Stimulated activated memory B cell treated with anti-CD40 and anti-IgM and Interleukin-4, amounts not matched to agents 10 μg/mL and 1 μg/mL and 100 μg/mL, for 72 hours (primary cell): Measurements from ENCODE around the gene SLC29A3.

Experiments used
- ATAC-seq: fragments of 150-1000 bp; cut with Tn5 transposase; 2 replicates; pipeline ENCODE4 v1.10.0; 2021
- H3K27ac Mint-ChIP-seq: one replicate; pipeline ENCODE4 v1.8.0; 2022; ENCODE audit warnings: mild to moderate bottlenecking, mixed read lengths
- H3K27me3 Mint-ChIP-seq: one replicate; pipeline ENCODE4 v1.8.0; 2022; ENCODE audit warnings: mixed read lengths
- H3K36me3 Mint-ChIP-seq: one replicate; pipeline ENCODE4 v1.8.0; 2022; ENCODE audit warnings: mixed read lengths
- H3K4me1 Mint-ChIP-seq: one replicate; pipeline ENCODE4 v1.8.0; 2022; ENCODE audit warnings: mixed read lengths
- H3K4me3 Mint-ChIP-seq: one replicate; pipeline ENCODE4 v1.8.0; 2022; ENCODE audit warnings: mild to moderate bottlenecking, moderate library complexity, mixed read lengths
- H3K9me3 Mint-ChIP-seq: one replicate; pipeline ENCODE4 v1.8.0; 2022; ENCODE audit warnings: mixed read lengths

SLC29A3 gene

GRCh38 chr10:71369602-71370001 is 50.5 kb downstream of the SLC29A3 start:
- no peaks in the 10 kb centered on the region for H3K9me3 Mint-ChIP-seq
- no peak for ATAC-seq
- peaks cover 45% of the 10 kb centered on the region for H3K4me1 Mint-ChIP-seq
- peaks cover 5% of the 10 kb centered on the region for H3K36me3 Mint-ChIP-seq
- no peaks in the 10 kb centered on the region for H3K27me3 Mint-ChIP-seq
- H3K4me3 Mint-ChIP-seq = no peak overlapping the region
- H3K27ac Mint-ChIP-seq = no peak overlapping the region

- H3K27me3 Mint-ChIP-seq = no peaks in the 10 kb centered on the region
- ATAC-seq = no peak
- peaks cover 5% of the 10 kb centered on the region for H3K36me3 Mint-ChIP-seq
- H3K4me3 Mint-ChIP-seq = no peak overlapping the region
- no peak overlapping the region for H3K27ac Mint-ChIP-seq
- H3K4me1 Mint-ChIP-seq = peaks cover 45% of the 10 kb centered on the region
- H3K9me3 Mint-ChIP-seq = no peaks in the 10 kb centered on the region
These were observed 51.0 kb downstream of the SLC29A3 start for GRCh38 chr10:71370031-71370430.

DNA sequence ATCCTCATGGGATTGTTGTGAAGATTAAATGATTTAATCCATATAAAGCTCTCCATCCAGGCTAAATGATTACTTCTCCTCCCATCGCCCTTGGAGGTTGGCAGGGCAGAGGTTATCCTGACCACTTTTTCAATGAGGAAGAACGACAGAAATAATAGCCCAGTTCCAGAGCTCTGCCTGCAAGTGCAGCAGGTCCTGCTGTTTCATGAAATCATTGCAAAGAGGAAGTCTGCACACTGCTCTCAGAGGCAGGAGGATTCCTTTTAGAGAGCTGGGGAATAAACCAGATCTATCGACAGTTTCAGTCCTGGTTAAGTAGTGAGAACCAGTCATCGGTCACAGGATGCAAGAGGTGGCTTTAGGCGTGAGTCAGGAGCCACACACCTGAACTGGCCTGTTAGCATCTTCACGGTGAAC is 52.7 kb downstream of the SLC29A3 start:
- Mint-ChIP-seq H3K36me3 (no peaks in the 10 kb centered on the region), H3K9me3 (no peaks in the 10 kb centered on the region), H3K4me1 (peaks cover 43% of the 10 kb centered on the region), H3K4me3 (no peak overlapping the region), H3K27me3 (no peaks in the 10 kb centered on the region), H3K27ac (peak overlapping the region; percentile 92)
- ATAC-seq = peak; percentile 82

- Mint-ChIP-seq H3K36me3 (no peaks in the 10 kb centered on the region), H3K27ac (peak overlapping the region; percentile 92), H3K4me1 (peaks cover 43% of the 10 kb centered on the region), H3K27me3 (no peaks in the 10 kb centered on the region), H3K4me3 (no peak overlapping the region), H3K9me3 (no peaks in the 10 kb centered on the region)
- ATAC-seq = peak; percentile 69
These were observed 53.9 kb downstream of the SLC29A3 start for GRCh38 chr10:71372882-71373495.

DNA sequence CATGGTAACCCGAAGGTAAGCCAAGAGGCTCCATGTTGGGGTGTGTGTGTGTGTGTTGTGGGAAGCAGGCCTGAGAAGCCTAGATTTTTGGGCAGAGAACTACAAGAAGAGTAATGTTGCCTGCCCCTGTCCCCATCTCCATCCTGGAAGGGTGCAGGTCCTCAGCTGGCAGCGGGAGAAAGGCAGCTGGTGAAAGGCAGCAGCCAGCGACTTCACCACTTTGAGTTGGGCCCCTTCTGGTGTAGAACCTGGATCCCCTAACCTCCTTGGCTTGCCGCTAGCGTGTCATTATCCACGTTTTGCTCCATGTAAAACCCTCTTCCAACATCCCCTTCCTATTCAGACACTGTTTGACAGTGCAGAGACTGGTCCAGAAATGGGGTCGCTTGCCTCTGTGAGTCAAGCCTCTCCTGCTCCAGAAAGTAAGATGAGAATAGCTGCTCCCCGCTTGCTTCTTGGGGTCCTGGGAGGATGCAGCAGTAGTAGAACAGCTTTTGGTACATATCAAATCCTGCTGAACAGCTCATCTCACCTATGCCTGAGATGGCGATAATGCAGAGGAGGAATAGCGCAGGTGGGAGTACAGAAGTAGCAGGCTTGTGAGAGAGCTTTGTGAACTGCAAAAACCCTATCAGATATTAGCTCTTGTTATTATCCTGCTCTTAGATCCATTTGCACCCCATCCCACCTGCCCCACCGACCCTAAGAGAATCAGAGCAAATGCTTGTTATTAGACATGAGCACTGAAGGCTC is 55.6 kb downstream of the SLC29A3 start:
- Mint-ChIP-seq H3K27ac (peak overlapping the region; percentile 92), H3K9me3 (no peaks in the 10 kb centered on the region), H3K4me3 (no peak overlapping the region), H3K4me1 (peaks cover 59% of the 10 kb centered on the region), H3K36me3 (no peaks in the 10 kb centered on the region), H3K27me3 (no peaks in the 10 kb centered on the region)
- ATAC-seq = no peak

DNA sequence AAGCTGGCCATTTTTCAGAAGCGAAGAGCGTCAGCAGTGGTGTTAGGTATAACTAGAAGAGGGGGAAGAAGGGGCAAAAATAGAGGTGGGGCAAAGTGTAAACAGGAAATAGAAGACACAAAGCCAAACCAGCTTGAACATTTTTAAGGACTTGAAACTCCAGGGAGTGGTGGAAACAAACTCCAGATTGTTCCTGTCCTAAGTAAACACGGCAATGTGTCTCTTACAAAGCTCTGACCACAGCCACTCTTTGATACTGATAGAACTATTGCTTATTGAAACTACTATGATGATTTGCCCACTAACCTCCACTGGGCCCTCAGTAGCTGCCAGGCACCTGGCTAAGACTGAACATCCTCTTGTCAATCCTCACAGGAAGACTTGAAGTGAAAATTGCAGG is 56.9 kb downstream of the SLC29A3 start:
- no peaks in the 10 kb centered on the region for H3K36me3 Mint-ChIP-seq
- no peak for ATAC-seq
- peak overlapping the region; percentile 70 for H3K27ac Mint-ChIP-seq
- H3K27me3 Mint-ChIP-seq = no peaks in the 10 kb centered on the region
- no peaks in the 10 kb centered on the region for H3K9me3 Mint-ChIP-seq
- H3K4me3 Mint-ChIP-seq = no peak overlapping the region
- peaks cover 59% of the 10 kb centered on the region for H3K4me1 Mint-ChIP-seq

- ATAC-seq = peak; percentile 42
- H3K36me3 Mint-ChIP-seq = no peaks in the 10 kb centered on the region
- H3K4me3 Mint-ChIP-seq = no peak overlapping the region
- H3K27me3 Mint-ChIP-seq = no peaks in the 10 kb centered on the region
- H3K9me3 Mint-ChIP-seq = no peaks in the 10 kb centered on the region
- peaks cover 33% of the 10 kb centered on the region for H3K4me1 Mint-ChIP-seq
- peak overlapping the region; percentile 21 for H3K27ac Mint-ChIP-seq
These were observed 59.5 kb downstream of the SLC29A3 start for GRCh38 chr10:71378336-71379117.

- Mint-ChIP-seq H3K4me1 (peaks cover 26% of the 10 kb centered on the region), H3K4me3 (no peak overlapping the region), H3K36me3 (no peaks in the 10 kb centered on the region), H3K27me3 (no peaks in the 10 kb centered on the region), H3K9me3 (no peaks in the 10 kb centered on the region), H3K27ac (peak overlapping the region; percentile 21)
- no peak for ATAC-seq
These were observed 60.2 kb downstream of the SLC29A3 start for GRCh38 chr10:71379118-71379766.

DNA sequence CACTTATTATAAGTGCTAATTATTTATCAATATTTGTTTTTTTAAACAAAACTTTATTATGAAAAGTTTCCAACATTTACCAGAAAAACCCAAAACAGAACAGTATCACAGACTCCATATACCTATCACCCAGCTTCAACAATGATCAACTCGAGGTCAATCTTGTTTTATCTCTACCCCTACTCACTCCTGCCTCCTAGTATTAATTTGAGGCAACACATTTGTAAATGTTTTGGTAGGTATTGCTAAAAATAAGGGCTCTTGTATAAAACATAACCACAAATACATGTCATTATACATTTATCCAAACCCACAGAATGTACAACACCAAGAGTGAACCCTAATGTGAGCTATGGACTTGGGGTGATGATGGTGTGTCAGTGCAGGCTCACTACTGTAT is 61.8 kb downstream of the SLC29A3 start:
- H3K27me3 Mint-ChIP-seq = no peaks in the 10 kb centered on the region
- H3K9me3 Mint-ChIP-seq = no peaks in the 10 kb centered on the region
- H3K4me1 Mint-ChIP-seq = peaks cover 25% of the 10 kb centered on the region
- no peak for ATAC-seq
- no peak overlapping the region for H3K4me3 Mint-ChIP-seq
- no peaks in the 10 kb centered on the region for H3K36me3 Mint-ChIP-seq
- H3K27ac Mint-ChIP-seq = no peak overlapping the region

DNA sequence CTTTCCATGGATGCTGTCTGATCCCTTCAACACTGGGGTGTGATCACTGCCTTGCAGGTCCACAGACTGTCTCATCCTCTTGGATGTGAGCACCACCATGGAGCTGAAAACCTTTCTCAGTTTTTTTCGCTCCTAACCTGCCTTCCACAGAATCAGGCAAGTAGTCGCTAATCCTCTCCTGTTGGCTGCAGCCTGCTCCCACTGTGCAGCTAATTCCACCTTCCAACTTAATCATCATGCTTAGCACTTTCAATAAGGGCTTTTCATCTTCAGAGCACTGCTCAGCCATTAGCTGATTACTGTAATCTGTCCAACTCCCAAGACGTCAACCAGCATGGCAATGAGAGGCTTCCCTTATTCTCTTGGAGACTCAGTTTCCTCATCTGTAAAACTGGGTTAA is 62.6 kb downstream of the SLC29A3 start:
- no peaks in the 10 kb centered on the region for H3K27me3 Mint-ChIP-seq
- H3K4me1 Mint-ChIP-seq = peaks cover 25% of the 10 kb centered on the region
- ATAC-seq = no peak
- no peaks in the 10 kb centered on the region for H3K9me3 Mint-ChIP-seq
- no peak overlapping the region for H3K27ac Mint-ChIP-seq
- H3K36me3 Mint-ChIP-seq = no peaks in the 10 kb centered on the region
- H3K4me3 Mint-ChIP-seq = no peak overlapping the region

DNA sequence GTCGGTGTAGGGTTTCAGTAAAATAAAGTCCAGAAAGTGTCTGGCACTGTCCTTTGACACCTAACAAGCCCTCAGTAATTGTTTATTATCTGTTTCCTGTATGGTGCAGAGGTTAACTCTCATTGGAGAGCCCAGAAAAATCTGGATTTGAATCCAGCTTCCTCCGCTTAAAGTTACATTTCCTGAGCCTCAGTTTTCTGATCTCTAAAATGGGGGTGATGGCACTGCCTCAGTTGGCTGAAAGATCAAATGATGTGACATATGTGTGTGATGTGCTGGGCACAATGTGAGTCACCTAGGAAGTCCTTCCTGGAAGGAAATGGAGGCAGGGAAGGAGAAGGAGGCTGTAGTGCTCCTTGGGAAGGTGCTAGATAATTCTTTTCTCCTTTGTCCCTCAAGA is 63.0 kb downstream of the SLC29A3 start:
- no peak overlapping the region for H3K4me3 Mint-ChIP-seq
- H3K27me3 Mint-ChIP-seq = no peaks in the 10 kb centered on the region
- no peak overlapping the region for H3K27ac Mint-ChIP-seq
- no peak for ATAC-seq
- H3K4me1 Mint-ChIP-seq = peaks cover 25% of the 10 kb centered on the region
- no peaks in the 10 kb centered on the region for H3K36me3 Mint-ChIP-seq
- H3K9me3 Mint-ChIP-seq = no peaks in the 10 kb centered on the region

- no peak for ATAC-seq
These were observed 63.7 kb downstream of the SLC29A3 start for GRCh38 chr10:71382757-71383156.

GRCh38 chr10:71383972-71384687 is 65.1 kb downstream of the SLC29A3 start:
- ATAC-seq = peak; percentile 72
- H3K9me3 Mint-ChIP-seq = no peaks in the 10 kb centered on the region
- H3K36me3 Mint-ChIP-seq = no peaks in the 10 kb centered on the region
- peaks cover 6% of the 10 kb centered on the region for H3K4me1 Mint-ChIP-seq
- H3K27ac Mint-ChIP-seq = no peak overlapping the region
- peaks cover 10% of the 10 kb centered on the region for H3K27me3 Mint-ChIP-seq
- no peak overlapping the region for H3K4me3 Mint-ChIP-seq

More at GRCh38 chr10:71382757-71383156, 63.7 kb downstream of the SLC29A3 start:
- H3K27ac Mint-ChIP-seq = peak overlapping the region; percentile 22
- H3K4me3 Mint-ChIP-seq = no peak overlapping the region
- H3K9me3 Mint-ChIP-seq = no peaks in the 10 kb centered on the region
- no peaks in the 10 kb centered on the region for H3K36me3 Mint-ChIP-seq
- H3K27me3 Mint-ChIP-seq = no peaks in the 10 kb centered on the region
- H3K4me1 Mint-ChIP-seq = peaks cover 19% of the 10 kb centered on the region

DNA sequence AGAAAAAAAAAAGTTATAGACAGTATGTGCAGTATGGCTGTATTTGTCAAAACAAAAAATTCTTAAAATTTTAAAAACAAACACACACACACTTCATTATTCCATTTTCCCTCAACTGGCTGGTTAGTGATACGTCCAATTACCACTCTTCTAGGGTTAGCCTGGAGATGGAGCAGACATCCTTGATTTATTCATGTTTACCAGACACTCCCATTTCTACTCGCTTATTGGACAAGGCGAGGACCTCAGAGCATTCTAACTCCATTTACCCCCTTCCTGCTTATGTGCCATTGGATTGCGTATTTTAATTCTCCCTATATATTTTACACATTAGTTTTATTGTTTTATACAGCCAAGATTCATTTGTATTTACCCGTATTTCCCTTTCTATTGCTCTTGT is 69.1 kb downstream of the SLC29A3 start:
- H3K27me3 Mint-ChIP-seq = peaks cover 44% of the 10 kb centered on the region
- H3K4me1 Mint-ChIP-seq = no peaks in the 10 kb centered on the region
- H3K9me3 Mint-ChIP-seq = no peaks in the 10 kb centered on the region
- H3K27ac Mint-ChIP-seq = no peak overlapping the region
- no peak for ATAC-seq
- no peaks in the 10 kb centered on the region for H3K36me3 Mint-ChIP-seq
- H3K4me3 Mint-ChIP-seq = no peak overlapping the region
